ENCODE measurements around the gene KLHL6.

GRCh38 chr3:183551930-183552329, 3.6 kb downstream of the KLHL6 start:
- TF ChIP-seq, protein P1, sequence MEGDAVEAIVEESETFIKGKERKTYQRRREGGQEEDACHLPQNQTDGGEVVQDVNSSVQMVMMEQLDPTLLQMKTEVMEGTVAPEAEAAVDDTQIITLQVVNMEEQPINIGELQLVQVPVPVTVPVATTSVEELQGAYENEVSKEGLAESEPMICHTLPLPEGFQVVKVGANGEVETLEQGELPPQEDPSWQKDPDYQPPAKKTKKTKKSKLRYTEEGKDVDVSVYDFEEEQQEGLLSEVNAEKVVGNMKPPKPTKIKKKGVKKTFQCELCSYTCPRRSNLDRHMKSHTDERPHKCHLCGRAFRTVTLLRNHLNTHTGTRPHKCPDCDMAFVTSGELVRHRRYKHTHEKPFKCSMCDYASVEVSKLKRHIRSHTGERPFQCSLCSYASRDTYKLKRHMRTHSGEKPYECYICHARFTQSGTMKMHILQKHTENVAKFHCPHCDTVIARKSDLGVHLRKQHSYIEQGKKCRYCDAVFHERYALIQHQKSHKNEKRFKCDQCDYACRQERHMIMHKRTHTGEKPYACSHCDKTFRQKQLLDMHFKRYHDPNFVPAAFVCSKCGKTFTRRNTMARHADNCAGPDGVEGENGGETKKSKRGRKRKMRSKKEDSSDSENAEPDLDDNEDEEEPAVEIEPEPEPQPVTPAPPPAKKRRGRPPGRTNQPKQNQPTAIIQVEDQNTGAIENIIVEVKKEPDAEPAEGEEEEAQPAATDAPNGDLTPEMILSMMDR (IDR thresholded peaks at IDR 0.05) = no peak
- no peak for TF ChIP-seq ZFX (IDR thresholded peaks at IDR 0.05; ENCODE audit: borderline replicate concordance)
